ENCODE results near the gene GLS.
"Not testable (repeated sequence)": the region's sequence is repeated elsewhere in the genome, so short reads cannot be mapped to it uniquely, and the experiment has no call there.

The GLS gene

GRCh38 chr2:190940454-190940853, 59.8 kb downstream of the GLS start:
- no peak for FAIRE-seq

GRCh38 chr2:190941571-190941970, 61.0 kb downstream of the GLS start:
- FAIRE-seq, result no peak

GRCh38 chr2:190942697-190943096, 62.1 kb downstream of the GLS start:
- FAIRE-seq, result no peak

GRCh38 chr2:190943706-190944105, 63.1 kb downstream of the GLS start:
- FAIRE-seq, result no peak

- FAIRE-seq, result no peak
Measured at GRCh38 chr2:190947141-190947540, 66.5 kb downstream of the GLS start.

- no peak for FAIRE-seq
Measured at GRCh38 chr2:190947711-190948251, 67.2 kb downstream of the GLS start.

GRCh38 chr2:190948671-190949070, 68.0 kb downstream of the GLS start:
- no peak for FAIRE-seq

- FAIRE-seq, result no peak
Measured at GRCh38 chr2:190950566-190950991, 70.0 kb downstream of the GLS start.

- FAIRE-seq, result no peak
Measured at GRCh38 chr2:190953257-190953656, 72.6 kb downstream of the GLS start.

- FAIRE-seq, result no peak
Measured at GRCh38 chr2:190959911-190960788, 79.5 kb downstream of the GLS start.

- not testable (repeated sequence) for FAIRE-seq
Measured at GRCh38 chr2:190961117-190961516, 80.5 kb downstream of the GLS start.

- FAIRE-seq, result no peak
Measured at GRCh38 chr2:190961918-190962487, 81.4 kb downstream of the GLS start.

GRCh38 chr2:190963088-190963487, 82.5 kb downstream of the GLS start:
- no peak for FAIRE-seq

GRCh38 chr2:190964170-190964795, 83.7 kb downstream of the GLS start:
- FAIRE-seq, result no peak

- FAIRE-seq, result no peak
Measured at GRCh38 chr2:190965580-190966222, 85.1 kb downstream of the GLS start.

- FAIRE-seq, result no peak
Measured at GRCh38 chr2:190968522-190968921, 87.9 kb downstream of the GLS start.

- no peak for FAIRE-seq
Measured at GRCh38 chr2:190970160-190970559, 89.5 kb downstream of the GLS start.

- FAIRE-seq, result no peak
Measured at GRCh38 chr2:190970873-190971506, 90.4 kb downstream of the GLS start.

- no peak for FAIRE-seq
Measured at GRCh38 chr2:190972213-190972612, 91.6 kb downstream of the GLS start.

GRCh38 chr2:190972846-190973245, 92.2 kb downstream of the GLS start:
- FAIRE-seq, result no peak

GRCh38 chr2:190973262-190973661, 92.6 kb downstream of the GLS start:
- no peak for FAIRE-seq

All from G401.6 (cell line).